Heart left ventricle (tissue), 16 donors: ENCODE data around the gene CD81. TPM values are rescaled to one million over a fixed set of nuclear protein-coding genes. Genes with fewer than 3 reads are reported as not detected.

Experiments
- ATAC-seq, 4 donors: fragments of 200-7000 bp; cut with Tn5 transposase; one replicate each; pipeline ENCODE4 v1.9.1; 2020 to 2022; ENCODE audit warnings: moderate library complexity in 4 of 4, mild to moderate bottlenecking in 3 of 4, moderate number of reproducible peaks in 1 of 4
- DNase-seq, 5 donors: peaks; one replicate each; pipeline ENCODE4 v3.0.0-alpha.2; 2020
- H3K27ac ChIP-seq, 12 donors: fragments of 200-600 bp; sonication (generic) in 4 of 12; one replicate each; pipeline versions ENCODE4 v1.5.0 to v1.8.0; 2016 to 2022; ENCODE audit warnings: mild to moderate bottlenecking in 2 of 12
- H3K27me3 ChIP-seq, 9 donors: fragments of 200-600 bp; sonication (generic) in 2 of 9; one replicate each; pipeline versions ENCODE4 v1.5.1 to v1.8.0; 2016 to 2022; ENCODE audit warnings: mild to moderate bottlenecking in 3 of 9
- H3K36me3 ChIP-seq, 9 donors: fragments of 200-600 bp; sonication (generic) in 2 of 9; one replicate each; pipeline versions ENCODE4 v1.5.0 to v1.8.0; 2018 to 2022; ENCODE audit warnings: mild to moderate bottlenecking in 2 of 9
- H3K4me1 ChIP-seq, 12 donors: fragments of 200-600 bp; sonication (generic) in 4 of 12; one replicate each; pipeline versions ENCODE4 v1.5.0 to v1.8.0; 2016 to 2022; ENCODE audit warnings: mild to moderate bottlenecking in 3 of 12
- H3K4me3 ChIP-seq, 12 donors: fragments of 200-600 bp; sonication (generic) in 4 of 12; one replicate each; pipeline versions ENCODE4 v1.5.0 to v1.8.0; 2017 to 2022; ENCODE audit warnings: mild to moderate bottlenecking in 9 of 12, moderate library complexity in 4 of 12
- H3K9me3 ChIP-seq, 12 donors: fragments of 200-600 bp; sonication (generic) in 4 of 12; one replicate each; pipeline versions ENCODE4 v1.5.0 to v1.8.0; 2016 to 2022; ENCODE audit warnings: mild to moderate bottlenecking in 1 of 12
- CTCF ChIP-seq, 12 donors: fragments of 200-600 bp; sonication (generic) in 4 of 12; IDR thresholded peaks; one replicate each; pipeline versions ENCODE4 v1.5.0 to v1.8.0; 2018 to 2022; ENCODE audit warnings: antibody characterized with exemption in 12 of 12, mild to moderate bottlenecking in 5 of 12
- POLR2A ChIP-seq, 2 donors: fragments of 450-650 bp; IDR thresholded peaks; one replicate each; pipeline ENCODE4 v1.6.1; 2017; ENCODE audit warnings: antibody characterized with exemption in 2 of 2, mild to moderate bottlenecking in 2 of 2, moderate library complexity in 2 of 2
- WGBS, 4 donors: extraction: QIAGEN DNeasy Blood & Tissue Kit in 2 of 4; methylation state at CpG; one replicate each; pipeline versions ENCODE4 v1.1.5 to v1.1.7; 2013 to 2018; 5-methylcytosine and 5-hydroxymethylcytosine counted together
- intact Hi-C, 10 donors: fragments of 100-400 bp; cut with DNase I; formaldehyde crosslinking; loops; one replicate each; pipeline versions ENCODE4 v1.11.1 to v1.14.2; 2022
- polyA plus RNA-seq, 2 donors: library from polyadenylated mRNA; stranded (reverse); fragments of 200-250 nt; gene quantifications; one replicate each; pipeline ENCODE4 v1.2.3, GENCODE V29; 2013
- total RNA-seq, 9 donors: library from RNA; depleted of rRNA in 2 of 9; stranded (reverse); fragments of >200 nt in 2 of 9; fragmentation: NEBNext Ultra II Directional in 3 of 9; extraction: Animal tissue kit (Norgen Biotek cat#: 25700) in 3 of 9; gene quantifications; one replicate each; pipeline versions ENCODE4 v1.1.0 to v1.2.4, GENCODE V29; 2016 to 2023
- donor health status: ischemic (EF 13 %, LVEDD 7.1; RV severe dilation, severe dysfunction).
- donor health status: healthy with polysubstance abuse.
- donor health status: DM: no; HTN: yes; CAD: no.
- donor health status: DM: no; HTN: no; CAD: no.
- donor health status: ischemic (EF 25% LVEDD 6.9; RV normal size, moderate dysfunction).
- donor health status: ischemic (EF 25% LVEDD 5.7; RV mildly dilated, moderate dysfunction).
- donor health status: healthy.
- donor health status: DM: yes; HTN: yes; CAD: no.
- donor health status: ischemic (EF 35%, LVEDD 5.7; RV mildly dilated, moderate dysfunction).
- donor health status: nonischemic (EF 11% LVEDD 7.7; RV severe dilation, severe dysfunction).
- donor health status: DM: yes; HTN: yes; CAD: no.
- donor health status: PGD.
- donor health status: ischemic (EF 29% LVEDD 5.4; RV normal size, mild dysfunction).
- donor health status: nonischemic (EF 23%, LVEDD 6.1; RV moderate dilation, normal function).

Gene CD81
- total and polyA plus RNA-seq, 11 donors = 277 to 994 (median 518) TPM

GRCh38 chr11:2386591-2386990, 9.5 kb downstream of the CD81 start:
- DNase-seq = no peak

GRCh38 chr11:2387266-2387987, 10.3 kb downstream of the CD81 start:
- no peak for ATAC-seq

More at GRCh38 chr11:2386591-2386990, 9.5 kb downstream of the CD81 start:
- no peaks in the 10 kb centered on the region for H3K9me3 ChIP-seq
- no peaks in the 10 kb centered on the region for H3K27me3 ChIP-seq
- H3K27ac ChIP-seq = peak overlapping the region in 11 of 12 donors; percentile 47 to 90 (median 68)
- intact Hi-C loops = no loop called here
- 32 to 43% (median 36%) methylated on average over 6 to 9 of the region's 9 CpGs for WGBS, 4 donors
- H3K4me1 ChIP-seq = peaks cover 41 to 98% (median 93%) of the 10 kb centered on the region in 12 donors
- TF ChIP-seq POLR2A (IDR thresholded peaks at IDR 0.05) (no peak), CTCF (IDR thresholded peaks at IDR 0.05) (no peak)
- H3K36me3 ChIP-seq = peaks cover 0 to 55% (median 20%) of the 10 kb centered on the region in 9 donors
- no peak for ATAC-seq
- peak overlapping the region in 1 of 12 donors; percentile 7 for H3K4me3 ChIP-seq

GRCh38 chr11:2388431-2389376, 11.6 kb downstream of the CD81 start:
- intact Hi-C loops = no loop called here
- Histone ChIP-seq H3K27me3 (no peaks in the 10 kb centered on the region), H3K36me3 (peaks cover 0 to 76% (median 38%) of the 10 kb centered on the region in 9 donors), H3K4me1 (peaks cover 27 to 90% (median 74%) of the 10 kb centered on the region in 12 donors), H3K4me3 (no peak overlapping the region), H3K27ac (peak overlapping the region in 11 of 12 donors; percentile 18 to 90 (median 55)), H3K9me3 (no peaks in the 10 kb centered on the region)
- ATAC-seq (no peak), DNase-seq (no peak)
- WGBS, 4 donors = 62 to 72% (median 69%) methylated on average over 10 to 15 of the region's 15 CpGs
- TF ChIP-seq CTCF (IDR thresholded peaks at IDR 0.05) (no peak), POLR2A (IDR thresholded peaks at IDR 0.05) (no peak)

More at GRCh38 chr11:2387266-2387987, 10.3 kb downstream of the CD81 start:
- TF ChIP-seq CTCF (IDR thresholded peaks at IDR 0.05) (no peak), POLR2A (IDR thresholded peaks at IDR 0.05) (no peak)
- intact Hi-C loops = no loop called here
- peak overlapping the region; percentile 9 to 90 (median 68) for H3K27ac ChIP-seq
- H3K9me3 ChIP-seq = no peaks in the 10 kb centered on the region
- peaks cover 0 to 63% (median 27%) of the 10 kb centered on the region in 9 donors for H3K36me3 ChIP-seq
- WGBS, 4 donors = 31 to 40% (median 36%) methylated on average over 11 to 14 of the region's 14 CpGs
- DNase-seq = no peak
- H3K4me3 ChIP-seq = peak overlapping the region in 2 of 12 donors; percentile 7 to 12
- peaks cover 35 to 97% (median 86%) of the 10 kb centered on the region in 12 donors for H3K4me1 ChIP-seq
- H3K27me3 ChIP-seq = no peaks in the 10 kb centered on the region
